HCT116 (cell line): ENCODE measurements around the gene PGBD5.
"Not testable (repeated sequence)": the region's sequence is repeated elsewhere in the genome, so short reads cannot be mapped to it uniquely, and the experiment has no call there.

Experiments used
- CTCF ChIP-seq, 3 experiments: fragments of 200-600 bp in 1 of 3; sonication (generic) in 1 of 3; IDR thresholded peaks in 2 of 3; conservative IDR thresholded peaks in 1 of 3; 2 replicates each; pipeline ENCODE4 v1.5.1; 2012 to 2017; ENCODE audit warnings: low read depth in 2 of 3, low read length in 2 of 3, antibody characterized with exemption in 1 of 3, borderline replicate concordance in 1 of 3, control low read depth in 1 of 3, mild to moderate bottlenecking in 1 of 3, mixed read lengths in 1 of 3, mixed run types in 1 of 3, moderate library complexity in 1 of 3; ENCODE audit not compliant: insufficient read depth in 1 of 3
- EZH2phosphoT487 ChIP-seq: fragments of 200-600 bp; IDR thresholded peaks from 2 replicates; pipeline ENCODE4 v1.6.1; 2018; ENCODE audit warnings: antibody characterized with exemption, borderline replicate concordance
- FOSL1 ChIP-seq: IDR thresholded peaks from 2 replicates; pipeline ENCODE4 v1.6.1; 2012; ENCODE audit warnings: low read depth
- POLR2A ChIP-seq: IDR thresholded peaks from 2 replicates; pipeline ENCODE4 v1.7.0; 2011; ENCODE audit warnings: borderline replicate concordance; ENCODE audit not compliant: insufficient read depth, insufficient read length; ENCODE audit errors: extremely low read depth

GRCh38 chr1:230474924-230475323, 48.8 kb upstream of the PGBD5 start:
- not testable (repeated sequence) for TF ChIP-seq EZH2phosphoT487; FOSL1; POLR2A; CTCF (IDR thresholded peaks at IDR 0.05 in 2 of 3, conservative IDR thresholded peaks at IDR 0.05 in 1 of 3; ENCODE audit: borderline replicate concordance in 1 of 3, insufficient read depth in 1 of 3, low read depth in 2 of 3, low read length in 2 of 3)
